K562 (cell line): Measurements from ENCODE around the gene IL15. TPM values are rescaled to one million over a fixed set of nuclear protein-coding genes. Genes with fewer than 3 reads are reported as not detected.

ENCODE experiments used
- ATAC-seq: fragments of 200-7000 bp; cut with Tn5 transposase; 3 replicates; pipeline ENCODE4 v1.9.1; 2020; ENCODE audit warnings: moderate library complexity
- BruUV-seq: library from RNA; stranded (reverse); fragments of 400-500 nt; replicated peaks from 2 replicates; lab custom pipeline; 2021; lab: Mats Ljungman, UMichigan
- CTCF ChIA-PET: fragments of 300-600 bp; formaldehyde crosslinking; extraction: SDS; loops from one replicate; lab custom pipeline; 2021; ENCODE audit warnings: low intra/inter-chr PET ratio; lab: Yijun Ruan, JAX
- POLR2A ChIA-PET: fragments of 300-600, 350-650 bp; sonication (Branson Sonifier 250); formaldehyde crosslinking; extraction: SDS; loops from one replicate; lab custom pipeline; 2021; ENCODE audit warnings: antibody characterized with exemption, inconsistent platforms; lab: Yijun Ruan, JAX
- DNase-seq, 4 experiments: peaks; one replicate each; pipeline versions ENCODE4 v3.0.0 to v3.0.0-alpha.2; 2011 to 2018; ENCODE audit warnings: low spot score in 3 of 4, mixed read lengths in 3 of 4; ENCODE audit errors: extremely low read depth in 1 of 4
- FAIRE-seq: peaks from 2 replicates; lab custom pipeline; 2011; peaks lifted over from hg19 to GRCh38; lab: Jason Lieb, UNC
- H2AFZ ChIP-seq: 2 replicates; pipeline ENCODE4 v1.6.0; 2011; ENCODE audit warnings: low read depth, low read length, control low read depth, inconsistent platforms
- H3K27ac ChIP-seq: fragments of 200-600 bp; 3 replicates; pipeline ENCODE4 v1.8.0; 2011; ENCODE audit warnings: low read depth, mild to moderate bottlenecking, control low read depth, inconsistent platforms, low read length, moderate library complexity, mixed read lengths; ENCODE audit errors: extremely low read depth
- H3K27me3 ChIP-seq, 2 experiments: fragments of 300-600 bp in 1 of 2; 2 replicates in 1 of 2; 3 replicates in 1 of 2; pipeline versions ENCODE4 v1.6.0 to v1.8.0; 2011; ENCODE audit warnings: inconsistent platforms in 2 of 2, low read length in 2 of 2, mild to moderate bottlenecking in 1 of 2, mixed read lengths in 1 of 2, moderate library complexity in 1 of 2; ENCODE audit not compliant: control insufficient read depth in 2 of 2, insufficient read depth in 2 of 2
- H3K36me3 ChIP-seq: fragments of 300-600 bp; 3 replicates; pipeline ENCODE4 v1.8.0; 2011; ENCODE audit warnings: mild to moderate bottlenecking, low read length, inconsistent platforms; ENCODE audit not compliant: control insufficient read depth, insufficient read depth
- H3K4me1 ChIP-seq, 2 experiments: fragments of 200-600 bp in 1 of 2; replicated peaks in 1 of 2; 2 replicates in 1 of 2; 3 replicates in 1 of 2; pipeline versions ENCODE4 v1.5.1 to v1.8.0; 2011; ENCODE audit warnings: inconsistent platforms in 2 of 2, low read length in 2 of 2, mild to moderate bottlenecking in 1 of 2, mixed read lengths in 1 of 2, moderate library complexity in 1 of 2; ENCODE audit not compliant: control insufficient read depth in 2 of 2, insufficient read depth in 2 of 2
- H3K4me2 ChIP-seq: 2 replicates; pipeline ENCODE4 v1.6.1; 2011; ENCODE audit warnings: low read length, control low read depth, inconsistent platforms, mixed read lengths; ENCODE audit not compliant: insufficient read depth
- H3K4me3 ChIP-seq: fragments of 200-600 bp; sonication (generic), shearing (Covaris generic); 2 replicates; pipeline ENCODE4 v1.5.1; 2016; ENCODE audit warnings: control low read depth, inconsistent platforms
- H3K79me2 ChIP-seq: fragments of 200-600 bp; 3 replicates; pipeline ENCODE4 v1.8.0; 2011; ENCODE audit warnings: low read length, inconsistent platforms; ENCODE audit not compliant: control insufficient read depth, insufficient read depth
- H3K9ac ChIP-seq, 2 experiments: 2 replicates each; pipeline versions ENCODE4 v1.6.0 to v1.6.1; 2011; ENCODE audit warnings: low read depth in 2 of 2, low read length in 2 of 2, control low read depth in 1 of 2, inconsistent platforms in 1 of 2, mild to moderate bottlenecking in 1 of 2, mixed read lengths in 1 of 2; ENCODE audit not compliant: insufficient read depth in 1 of 2
- H3K9me1 ChIP-seq: one replicate; pipeline ENCODE4 v1.6.0; 2011; ENCODE audit warnings: inconsistent platforms, mild to moderate bottlenecking, low read length, moderate library complexity; ENCODE audit not compliant: control insufficient read depth, insufficient read depth
- H3K9me3 ChIP-seq: replicated peaks from 2 replicates; pipeline ENCODE4 v1.5.1; 2011; ENCODE audit warnings: low read depth, low read length, inconsistent platforms; ENCODE audit not compliant: control insufficient read depth, insufficient read depth
- H4K20me1 ChIP-seq: replicated peaks from 2 replicates; pipeline ENCODE4 v1.6.1; 2011; ENCODE audit warnings: low read length, inconsistent platforms, mixed read lengths; ENCODE audit not compliant: control insufficient read depth, insufficient read depth
- CBX2 ChIP-seq: fragments of 200-600 bp; sonication (generic); IDR thresholded peaks from one replicate; pipeline ENCODE4 v1.6.1; 2012; ENCODE audit warnings: mild to moderate bottlenecking, low read length, inconsistent platforms; ENCODE audit not compliant: insufficient read depth, poor library complexity, severe bottlenecking
- CCAR2 ChIP-seq: fragments of 200-400 bp; formaldehyde crosslinking; IDR thresholded peaks from 2 replicates; pipeline ENCODE4 v1.6.1; 2017; ENCODE audit warnings: mild to moderate bottlenecking, low read depth, low read length
- CHD2 ChIP-seq: IDR thresholded peaks from 2 replicates; pipeline ENCODE4 v1.6.1; 2011; ENCODE audit warnings: low read depth, low read length
- KDM2B ChIP-seq: fragments of 250-450 bp; sonication (Bioruptor Pico); IDR thresholded peaks from 2 replicates; pipeline ENCODE4 v1.8.0; 2021; ENCODE audit warnings: mild to moderate bottlenecking, moderate library complexity
- WGBS: fragments of 100-300 bp; shearing (Covaris generic); methylation state at CpG from one replicate; pipeline ENCODE4 v1.1.6; 2016; ENCODE audit warnings: low coverage, mixed read lengths; ENCODE audit not compliant: insufficient coverage; ENCODE audit errors: missing lambda C conversion rate; 5-methylcytosine and 5-hydroxymethylcytosine counted together
- in situ Hi-C: fragments of 300-500 bp; cut with MboI; formaldehyde crosslinking; loops from 4 replicates; pipeline ENCODE4 v1.15.0; 2018; ENCODE audit warnings: inconsistent platforms, mixed read lengths
- intact Hi-C: fragments of 100-400 bp; cut with micrococcal nuclease; formaldehyde crosslinking; loops from 2 replicates; pipeline ENCODE4 v1.14.2; 2022
- polyA plus RNA-seq, 8 experiments: library from polyadenylated mRNA; depleted of rRNA in 4 of 8; stranded (reverse) in 5 of 8; unstranded in 3 of 8; fragments of >200 nt; fragmentation: Nextera tagmentation in 2 of 8; fragmentation: Illumina TruSeq in 1 of 8; extraction: Ambion mirVana in 2 of 8; extraction: Trizol in 1 of 8; gene quantifications; 2 replicates each; pipeline versions ENCODE4 v1.2.1 to v1.2.3, GENCODE V29; 2011 to 2014; ENCODE audit warnings: inconsistent platforms in 1 of 8, missing spikeins in 1 of 8
- total RNA-seq, 7 experiments: library from RNA; depleted of rRNA in 6 of 7; stranded (reverse); fragments of >200 nt in 6 of 7; fragmentation: Illumina TruSeq in 2 of 7; extraction: Trizol in 2 of 7; gene quantifications; 2 replicates each; pipeline versions ENCODE4 v1.2.1 to v1.2.3, GENCODE V29; 2011 to 2021; ENCODE audit warnings: low replicate concordance in 1 of 7
- TF ChIP-seq, protein P1 (sequence below): sonication (generic); formaldehyde crosslinking; IDR thresholded peaks from 2 replicates; pipeline ENCODE4 v1.8.0; 2022; ENCODE audit warnings: mild to moderate bottlenecking, missing genetic modification reagents

Gene IL15
- total and polyA plus RNA-seq, 9 of the 15 experiments (the other 6 are each of a cell fraction or from before 2014, with no cell fraction given): 0.13 to 0.50 (median 0.34) TPM

DNA sequence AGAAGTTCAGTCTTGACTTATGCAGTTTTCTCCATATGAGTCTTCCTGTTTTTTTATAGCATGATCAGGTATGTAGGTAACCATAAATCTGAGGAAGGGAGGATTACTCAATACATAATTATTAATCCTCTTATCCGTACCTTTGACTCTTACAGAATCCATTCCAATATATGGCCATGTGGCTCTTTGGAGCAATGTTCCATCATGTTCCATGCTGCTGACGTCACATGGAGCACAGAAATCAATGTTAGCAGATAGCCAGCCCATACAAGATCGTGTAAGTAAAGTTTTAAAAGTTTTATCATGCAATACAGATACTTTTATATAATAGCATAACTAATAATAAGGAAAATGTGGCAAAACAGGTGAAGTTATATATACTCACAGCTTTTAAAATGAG lies 19.6 kb downstream of the IL15 start:
- no peak overlapping the region for H2AFZ ChIP-seq
- no peaks in the 10 kb centered on the region for H3K9me3 ChIP-seq
- intact Hi-C loops: no loop called here
- no peaks in the 10 kb centered on the region for H3K4me1 ChIP-seq
- in situ Hi-C loops: no loop called here
- 13% methylated on average over 3 of the region's 3 CpGs for WGBS
- no peaks in the 10 kb centered on the region for H4K20me1 ChIP-seq
- no peak for FAIRE-seq
- no peak overlapping the region for H3K4me3 ChIP-seq
- H3K9me1 ChIP-seq: no peaks in the 10 kb centered on the region
- DNase-seq: no peak
- ChIA-PET POLR2A (no interaction called here), CTCF (no interaction called here)
- no peaks in the 10 kb centered on the region for H3K27me3 ChIP-seq
- no TSS peak for BruUV-seq
- no peak for ATAC-seq
- TF ChIP-seq KDM2B (CRISPR knock-in tag) (no peak), CCAR2 (no peak), CHD2 (no peak), CBX2 (no peak)
- TF ChIP-seq, protein P1, sequence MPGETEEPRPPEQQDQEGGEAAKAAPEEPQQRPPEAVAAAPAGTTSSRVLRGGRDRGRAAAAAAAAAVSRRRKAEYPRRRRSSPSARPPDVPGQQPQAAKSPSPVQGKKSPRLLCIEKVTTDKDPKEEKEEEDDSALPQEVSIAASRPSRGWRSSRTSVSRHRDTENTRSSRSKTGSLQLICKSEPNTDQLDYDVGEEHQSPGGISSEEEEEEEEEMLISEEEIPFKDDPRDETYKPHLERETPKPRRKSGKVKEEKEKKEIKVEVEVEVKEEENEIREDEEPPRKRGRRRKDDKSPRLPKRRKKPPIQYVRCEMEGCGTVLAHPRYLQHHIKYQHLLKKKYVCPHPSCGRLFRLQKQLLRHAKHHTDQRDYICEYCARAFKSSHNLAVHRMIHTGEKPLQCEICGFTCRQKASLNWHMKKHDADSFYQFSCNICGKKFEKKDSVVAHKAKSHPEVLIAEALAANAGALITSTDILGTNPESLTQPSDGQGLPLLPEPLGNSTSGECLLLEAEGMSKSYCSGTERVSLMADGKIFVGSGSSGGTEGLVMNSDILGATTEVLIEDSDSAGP: no peak
- no peak overlapping the region for H3K4me2 ChIP-seq
- H3K36me3 ChIP-seq: no peaks in the 10 kb centered on the region
- H3K27ac ChIP-seq: no peak overlapping the region
- no peak overlapping the region for H3K9ac ChIP-seq
- H3K79me2 ChIP-seq: no peaks in the 10 kb centered on the region
